Small intestine (tissue), 16 donors: Measurements from ENCODE around the gene B3GLCT. TPM values are rescaled to one million over a fixed set of nuclear protein-coding genes. Genes with fewer than 3 reads are reported as not detected.

Source experiments
- DNase-seq, 2 donors: peaks; one replicate each; pipeline versions ENCODE4 v3.0.0 to v3.0.0-alpha.2; 2013
- FAIRE-seq: peaks from 2 replicates; lab custom pipeline; 2012; peaks lifted over from hg19 to GRCh38; lab: Jason Lieb, UNC
- H3K27ac ChIP-seq, 3 donors: one replicate each; pipeline ENCODE4 v1.5.1; 2013; ENCODE audit warnings: low read length in 2 of 3, mild to moderate bottlenecking in 2 of 3, control low read depth in 1 of 3, inconsistent platforms in 1 of 3, low read depth in 1 of 3, moderate library complexity in 1 of 3
- H3K27me3 ChIP-seq, 3 donors: one replicate each; pipeline ENCODE4 v1.6.1; 2013; ENCODE audit warnings: low read length in 3 of 3, inconsistent platforms in 1 of 3; ENCODE audit not compliant: control insufficient read depth in 3 of 3, insufficient read depth in 3 of 3
- H3K36me3 ChIP-seq, 3 donors: one replicate each; pipeline ENCODE4 v1.6.1; 2013; ENCODE audit warnings: low read length in 3 of 3, inconsistent platforms in 1 of 3, low read depth in 1 of 3, mild to moderate bottlenecking in 1 of 3, moderate library complexity in 1 of 3; ENCODE audit not compliant: control insufficient read depth in 3 of 3, insufficient read depth in 2 of 3
- H3K4me1 ChIP-seq, 3 donors: one replicate each; pipeline ENCODE4 v1.6.1; 2013; ENCODE audit warnings: low read length in 2 of 3, inconsistent platforms in 1 of 3, low read depth in 1 of 3, mild to moderate bottlenecking in 1 of 3, moderate library complexity in 1 of 3; ENCODE audit not compliant: control insufficient read depth in 3 of 3, insufficient read depth in 2 of 3
- H3K4me3 ChIP-seq, 3 donors: one replicate each; pipeline ENCODE4 v1.5.1; 2013; ENCODE audit warnings: low read length in 3 of 3, control low read depth in 1 of 3, inconsistent platforms in 1 of 3, low read depth in 1 of 3, mild to moderate bottlenecking in 1 of 3, moderate library complexity in 1 of 3
- H3K9me3 ChIP-seq, 2 donors: one replicate each; pipeline ENCODE4 v1.6.1; 2013; ENCODE audit warnings: low read depth in 1 of 2, low read length in 1 of 2; ENCODE audit not compliant: control insufficient read depth in 2 of 2, insufficient read depth in 1 of 2
- WGBS, 3 donors: extraction: QIAGEN DNeasy Blood & Tissue Kit; methylation state at CpG; one replicate each; pipeline ENCODE4 v1.1.7; 2013; 5-methylcytosine and 5-hydroxymethylcytosine counted together
- long read RNA-seq, 10 donors: transcript quantifications; one replicate each; lab custom pipeline, GENCODE V29; 2026
- polyA plus RNA-seq, 4 donors: library from polyadenylated mRNA; stranded (reverse) in 3 of 4; unstranded in 1 of 4; fragments of 200-250 nt in 3 of 4; fragments of 120-200 nt in 1 of 4; gene quantifications; one replicate each; pipeline versions ENCODE4 v1.2.1 to v1.2.3, GENCODE V29; 2013
- donor health status: healthy with polysubstance abuse.
- donor health status: control.
- donor health status: control.
- donor health status: Bipolar disorder and iron deficiency.
- donor health status: healthy.

Gene B3GLCT
- 1 to 10 TPM; 1.6 to 6.1 (median 1.9) TPM for polyA plus RNA-seq
- long read RNA-seq, donor 1, result 0 reads
- long read RNA-seq, donor 2, result 0 reads
- long read RNA-seq, donor 3, result 0 reads
- long read RNA-seq, donor 4, result 0 reads
- long read RNA-seq, donor 5, result 0 reads
- long read RNA-seq, donor 6, full-length matches to known transcripts, result 1 of 1 reads
- long read RNA-seq, donor 6, partial matches to known transcripts, result 0 of 1 reads
- long read RNA-seq, donor 6, other reads (novel, unspliced or antisense), result 0 of 1 reads
- long read RNA-seq, donor 7, result 0 reads
- long read RNA-seq, donor 8, result 0 reads
- long read RNA-seq, donor 9, full-length matches to known transcripts, result 1 of 1 reads
- long read RNA-seq, donor 9, partial matches to known transcripts, result 0 of 1 reads
- long read RNA-seq, donor 9, other reads (novel, unspliced or antisense), result 0 of 1 reads
- long read RNA-seq, donor 10, full-length matches to known transcripts, result 1 of 1 reads
- long read RNA-seq, donor 10, partial matches to known transcripts, result 0 of 1 reads
- long read RNA-seq, donor 10, other reads (novel, unspliced or antisense), result 0 of 1 reads

DNA sequence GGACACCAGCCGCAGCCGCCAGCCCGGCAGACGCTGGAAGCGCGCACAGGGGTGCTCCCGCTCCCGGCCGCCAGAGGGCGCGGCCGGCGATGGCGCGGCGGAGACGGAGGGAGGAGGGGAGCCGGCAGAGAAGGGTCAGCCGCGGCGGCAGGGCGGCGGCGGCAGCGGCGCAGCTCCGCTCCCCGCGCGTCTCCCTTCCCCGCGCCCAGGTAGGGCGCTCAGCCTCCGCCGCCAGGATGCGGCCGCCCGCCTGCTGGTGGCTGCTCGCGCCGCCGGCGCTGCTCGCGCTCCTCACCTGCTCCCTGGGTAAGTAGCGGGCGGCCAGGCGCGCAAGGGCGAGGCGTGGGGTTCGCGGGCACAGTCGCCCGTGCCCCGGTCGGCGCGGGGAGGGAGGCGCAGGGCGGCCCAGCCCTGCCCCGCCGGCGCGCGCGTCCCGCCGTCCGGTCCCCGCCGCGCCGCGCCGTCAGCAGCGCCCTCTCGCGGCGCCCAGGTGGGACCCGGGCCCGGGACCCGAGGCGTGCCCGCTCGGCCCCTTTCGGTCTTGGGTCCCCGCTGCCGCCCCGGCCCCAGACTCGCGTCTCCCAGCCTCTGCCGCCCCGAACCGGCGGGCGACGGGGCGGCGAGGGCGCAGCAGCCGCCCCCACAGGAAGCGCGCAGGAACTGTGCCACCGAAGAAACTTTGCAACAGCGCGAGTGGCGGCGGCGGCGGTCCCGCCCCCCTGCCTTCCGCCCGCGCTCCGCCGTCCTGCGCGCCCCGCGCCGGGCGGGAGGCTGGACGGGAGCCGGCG, at the start of gene B3GLCT:
B3GLCT (plus strand) TSS at position 127 of the 788 bp plus-strand sequence; CDS start at position 237, 110 bp downstream.
- no peaks in the 10 kb centered on the region for H3K27me3 ChIP-seq
- peak within 1 kb of the TSS; percentile 81 to 99 (median 98) for H3K27ac ChIP-seq
- 0% methylated on average over 25 to 126 of the region's 126 CpGs for WGBS, 3 donors
- no peaks in the 10 kb centered on the region for H3K9me3 ChIP-seq
- DNase-seq, result peak; percentile 79 to 91
- peaks cover 2 to 16% (median 5%) of the 10 kb centered on the region in 3 donors for H3K4me1 ChIP-seq
- H3K36me3 ChIP-seq, result no peaks in the 10 kb centered on the region
- peak within 1 kb of the TSS; percentile 64 to 79 (median 70) for H3K4me3 ChIP-seq
- no peak for FAIRE-seq

DNA sequence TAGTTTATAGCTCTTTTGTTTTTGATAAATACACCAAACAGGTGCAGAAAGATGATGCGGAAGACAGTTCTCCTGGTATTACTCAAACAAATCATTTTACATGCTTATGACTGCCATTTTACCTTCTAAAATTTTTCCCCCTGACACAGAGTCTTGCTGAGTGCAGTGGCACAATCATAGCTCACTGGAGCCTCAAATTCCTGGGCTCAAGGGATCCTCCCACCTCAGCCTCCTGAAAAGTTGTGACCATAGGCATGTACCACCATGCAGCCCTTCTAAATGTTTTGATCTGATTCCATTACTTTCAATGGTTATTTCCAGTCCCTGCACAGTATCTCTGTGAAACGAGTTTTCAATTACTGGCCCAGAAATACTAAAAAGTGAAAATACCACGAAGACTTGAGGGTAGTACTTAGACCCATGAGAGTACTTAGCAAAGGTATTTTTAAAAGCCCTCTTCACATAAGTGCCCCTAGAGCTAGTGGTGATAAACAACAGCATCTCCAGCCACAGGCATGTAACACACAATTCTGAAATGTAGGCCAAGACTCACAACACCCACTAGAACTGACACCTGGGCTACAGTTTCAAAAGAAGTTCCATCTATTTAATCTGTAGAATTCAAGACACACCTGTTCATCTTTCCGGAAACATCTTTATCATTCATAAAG, 49.3 kb upstream of the B3GLCT start:
- WGBS, 3 donors, result 91 to 97% (median 94%) methylated on average over 4 of the region's 4 CpGs
- FAIRE-seq (no peak), DNase-seq (no peak)
- Histone ChIP-seq H3K4me3 (no peak overlapping the region), H3K36me3 (peaks cover 6 to 24% (median 24%) of the 10 kb centered on the region in 3 donors), H3K9me3 (no peaks in the 10 kb centered on the region), H3K27me3 (no peaks in the 10 kb centered on the region), H3K27ac (no peak overlapping the region), H3K4me1 (no peaks in the 10 kb centered on the region)

DNA sequence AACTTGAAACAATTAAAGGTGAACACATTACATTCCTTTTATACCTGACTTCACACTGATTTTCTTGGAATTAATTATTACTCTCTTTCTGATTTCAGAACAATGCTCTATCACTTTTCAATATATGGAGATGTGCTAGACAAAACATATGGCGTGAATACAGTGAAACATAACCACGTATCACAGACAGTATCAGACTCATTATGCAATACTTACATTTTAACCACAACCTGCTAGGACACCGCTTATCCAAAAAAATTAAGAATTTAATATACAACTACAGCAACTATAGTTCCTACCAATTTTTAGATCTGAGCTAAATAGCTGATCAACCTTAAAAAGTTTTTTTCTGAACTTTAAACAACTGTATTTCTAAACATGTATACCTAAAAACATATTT, 47.9 kb upstream of the B3GLCT start:
- Histone ChIP-seq H3K36me3 (peaks cover 4 to 20% (median 19%) of the 10 kb centered on the region in 3 donors), H3K27ac (no peak overlapping the region), H3K4me3 (no peak overlapping the region), H3K9me3 (no peaks in the 10 kb centered on the region), H3K27me3 (no peaks in the 10 kb centered on the region), H3K4me1 (no peaks in the 10 kb centered on the region)
- no peak for DNase-seq
- WGBS, 3 donors, result 91 to 99% (median 93%) methylated on average over 3 of the region's 3 CpGs
- no peak for FAIRE-seq

DNA sequence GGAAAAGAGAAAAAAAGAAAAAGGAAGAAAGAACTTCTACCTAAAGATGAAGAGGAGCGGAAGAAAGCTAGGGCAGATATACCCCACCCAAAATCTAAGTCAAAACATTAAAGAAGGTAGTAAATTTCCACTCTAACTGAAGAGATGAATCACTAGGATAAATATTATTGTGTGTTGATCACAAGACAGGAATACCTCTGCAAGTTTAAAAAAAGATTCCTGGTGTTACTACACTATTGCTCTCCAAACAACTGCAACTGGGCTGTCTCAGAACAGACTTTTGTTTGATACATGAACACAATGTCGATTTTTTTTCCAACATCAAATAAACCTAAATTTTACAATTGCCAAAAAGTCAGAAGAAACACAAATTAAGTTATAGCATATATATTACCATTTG, 44.8 kb upstream of the B3GLCT start:
- H3K9me3 ChIP-seq, result no peaks in the 10 kb centered on the region
- FAIRE-seq (no peak), DNase-seq (no peak)
- no peak overlapping the region for H3K4me3 ChIP-seq
- WGBS, 3 donors, result 92 to 98% (median 95%) methylated on average over 2 of the region's 2 CpGs
- H3K27ac ChIP-seq, result no peak overlapping the region
- no peaks in the 10 kb centered on the region for H3K27me3 ChIP-seq
- H3K36me3 ChIP-seq, result peaks cover 8 to 18% (median 14%) of the 10 kb centered on the region in 3 donors
- H3K4me1 ChIP-seq, result peaks cover under 1 to 5% (median 3%) of the 10 kb centered on the region in 3 donors

DNA sequence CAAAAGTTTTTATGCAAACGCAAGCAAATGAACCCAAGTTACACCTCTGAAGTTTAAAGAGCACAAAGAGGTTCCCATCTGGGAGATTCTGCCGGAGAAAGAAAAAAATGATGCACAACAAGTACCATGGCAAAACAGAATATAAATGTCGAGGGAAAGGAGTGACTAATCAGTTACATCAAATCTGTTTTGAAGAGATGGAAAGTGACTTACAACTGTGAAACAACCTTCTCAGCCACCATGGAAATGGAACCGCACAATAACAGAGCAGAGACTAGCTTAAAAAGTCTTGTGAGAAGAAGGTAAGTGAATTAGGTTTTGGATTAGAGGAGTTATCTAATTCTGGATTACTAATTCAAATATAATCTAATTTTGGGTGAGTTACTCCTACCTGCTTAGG, 40.5 kb upstream of the B3GLCT start:
- Histone ChIP-seq H3K4me3 (peak overlapping the region in 1 of 3 donors; percentile 4), H3K4me1 (peaks cover 1 to 5% (median 3%) of the 10 kb centered on the region in 3 donors), H3K27ac (no peak overlapping the region), H3K36me3 (peaks cover 0 to 6% (median 0%) of the 10 kb centered on the region in 3 donors), H3K27me3 (no peaks in the 10 kb centered on the region), H3K9me3 (no peaks in the 10 kb centered on the region)
- no peak for DNase-seq
- 62 to 78% (median 69%) methylated on average over 4 of the region's 4 CpGs for WGBS, 3 donors
- no peak for FAIRE-seq

DNA sequence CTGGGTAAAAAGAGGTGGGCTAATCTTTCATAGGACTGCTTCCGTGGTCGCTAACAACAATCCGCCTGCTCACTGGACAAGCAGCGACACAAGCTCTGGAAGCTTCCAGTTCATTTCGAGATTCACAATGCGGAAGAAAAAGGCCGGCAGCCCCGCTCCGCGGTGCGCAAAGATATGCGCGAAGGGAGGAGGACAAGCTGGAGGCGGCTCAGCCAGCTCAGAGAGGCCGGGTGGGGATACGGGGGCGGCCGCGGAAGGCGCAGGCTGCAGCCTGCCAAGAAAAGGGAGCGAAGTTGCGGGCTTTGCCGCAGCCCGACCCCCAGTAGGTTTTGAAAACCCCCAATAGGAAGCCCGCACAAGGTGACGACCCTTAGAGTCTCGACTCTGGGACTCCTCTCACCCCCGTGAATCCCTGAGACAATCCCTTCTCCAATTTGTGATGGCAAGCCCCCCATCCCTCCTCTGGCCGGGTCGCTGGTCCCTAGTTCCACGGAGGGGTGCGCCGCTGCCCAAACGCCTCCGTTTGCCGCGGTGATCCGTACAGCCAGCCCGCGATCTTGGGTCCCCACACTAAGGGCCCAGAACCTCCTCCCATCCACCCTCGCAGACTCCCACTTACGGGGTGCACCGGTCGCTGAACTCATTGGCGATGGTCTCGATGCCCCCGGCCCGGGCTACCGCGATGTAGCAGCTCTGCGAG, 38.8 kb upstream of the B3GLCT start:
- H3K4me3 ChIP-seq, result peak overlapping the region; percentile 80 to 94 (median 92)
- H3K9me3 ChIP-seq, result no peaks in the 10 kb centered on the region
- DNase-seq (peak; percentile 55 to 79), FAIRE-seq (no peak)
- 0 to 1% (median 0%) methylated on average over 43 to 51 of the region's 51 CpGs for WGBS, 3 donors
- no peaks in the 10 kb centered on the region for H3K27me3 ChIP-seq
- peaks cover 0 to 6% (median 0%) of the 10 kb centered on the region in 3 donors for H3K36me3 ChIP-seq
- peak overlapping the region; percentile 63 to 94 (median 73) for H3K27ac ChIP-seq
- peaks cover 1 to 5% (median 3%) of the 10 kb centered on the region in 3 donors for H3K4me1 ChIP-seq

DNA sequence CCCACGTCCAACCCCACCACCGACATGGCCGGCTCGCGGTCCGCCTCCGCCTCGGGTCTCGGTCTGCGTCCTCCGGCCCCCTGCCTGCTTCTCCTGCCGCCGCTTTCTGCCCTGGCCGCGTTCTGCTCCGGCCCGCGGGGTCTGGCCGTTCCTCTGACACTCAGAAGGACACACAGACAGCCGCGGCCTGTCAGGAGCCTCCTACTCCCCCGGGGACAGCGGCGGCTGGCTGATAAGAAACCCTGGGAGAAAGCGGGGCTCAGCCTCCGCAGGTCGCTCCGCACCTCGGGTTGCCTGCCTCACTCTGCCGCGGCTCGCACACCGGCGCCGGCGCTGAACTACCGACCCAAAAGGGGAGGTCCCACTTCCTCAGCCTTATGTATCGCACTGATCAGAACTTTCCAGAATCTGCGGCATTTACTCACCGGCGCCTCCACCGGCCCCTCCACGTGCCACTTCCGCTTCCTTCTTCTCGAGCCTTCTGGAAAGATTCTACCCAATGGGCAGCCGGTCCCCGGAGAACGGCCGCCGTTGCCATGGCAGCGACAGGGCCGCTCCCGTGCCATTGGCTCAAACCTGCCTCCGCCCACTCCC, 38.1 kb upstream of the B3GLCT start, which contains the start of gene HSPH1:
HSPH1 (minus strand) TSS at position 348 of the 594 bp plus-strand sequence; CDS start at position 26, 322 bp downstream.
- H3K36me3 ChIP-seq, result peaks cover 0 to 4% (median 0%) of the 10 kb centered on the region in 3 donors
- DNase-seq, result peak; percentile 99 to 100
- peak within 1 kb of the TSS; percentile 80 to 94 (median 92) for H3K4me3 ChIP-seq
- H3K27ac ChIP-seq, result peak within 1 kb of the TSS; percentile 71 to 94 (median 88)
- H3K4me1 ChIP-seq, result peaks cover 1 to 5% (median 3%) of the 10 kb centered on the region in 3 donors
- no peak for FAIRE-seq
- H3K27me3 ChIP-seq, result no peaks in the 10 kb centered on the region
- H3K9me3 ChIP-seq, result no peaks in the 10 kb centered on the region
- WGBS, 3 donors, result 0 to 1% (median 0%) methylated on average over 50 to 54 of the region's 54 CpGs
